GM18526 (cell line): ENCODE results near the gene STXBP1.

Experiments used
- POLR2A ChIP-seq: IDR thresholded peaks from 3 replicates; pipeline ENCODE4 v1.6.1; 2011; ENCODE audit not compliant: insufficient read length; ENCODE audit errors: extremely low read depth

STXBP1 gene

GRCh38 chr9:127634021-127634420 is 21.9 kb downstream of the STXBP1 start:
- no peak for TF ChIP-seq POLR2A

GRCh38 chr9:127634698-127635097 is 22.6 kb downstream of the STXBP1 start:
- TF ChIP-seq POLR2A = no peak

GRCh38 chr9:127635201-127635735 is 23.2 kb downstream of the STXBP1 start:
- no peak for TF ChIP-seq POLR2A

DNA sequence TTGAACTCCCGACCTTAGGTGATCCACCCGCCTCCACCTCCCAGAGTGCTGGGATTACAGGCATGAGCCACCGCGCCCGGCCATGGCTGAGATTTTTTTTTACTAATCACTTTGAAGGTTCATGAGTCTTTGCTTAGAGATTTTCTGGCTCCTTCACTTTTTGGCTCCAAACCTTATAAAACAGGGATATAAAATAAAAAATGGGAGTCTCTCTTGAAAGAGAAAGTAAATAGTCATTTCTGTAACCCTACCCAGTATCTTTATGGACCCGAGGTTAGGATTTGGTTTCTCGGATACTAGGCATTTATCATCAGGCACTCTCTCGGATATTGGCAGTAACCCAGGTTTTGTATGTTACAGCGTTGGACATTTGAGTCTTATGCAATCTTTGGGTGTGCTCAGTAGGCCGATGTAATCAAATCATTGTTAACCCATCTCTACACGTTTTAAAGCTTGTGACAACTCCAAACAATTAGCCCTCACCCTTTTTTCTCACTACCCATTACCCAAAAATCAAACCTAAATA is 25.3 kb downstream of the STXBP1 start:
- TF ChIP-seq POLR2A = no peak

DNA sequence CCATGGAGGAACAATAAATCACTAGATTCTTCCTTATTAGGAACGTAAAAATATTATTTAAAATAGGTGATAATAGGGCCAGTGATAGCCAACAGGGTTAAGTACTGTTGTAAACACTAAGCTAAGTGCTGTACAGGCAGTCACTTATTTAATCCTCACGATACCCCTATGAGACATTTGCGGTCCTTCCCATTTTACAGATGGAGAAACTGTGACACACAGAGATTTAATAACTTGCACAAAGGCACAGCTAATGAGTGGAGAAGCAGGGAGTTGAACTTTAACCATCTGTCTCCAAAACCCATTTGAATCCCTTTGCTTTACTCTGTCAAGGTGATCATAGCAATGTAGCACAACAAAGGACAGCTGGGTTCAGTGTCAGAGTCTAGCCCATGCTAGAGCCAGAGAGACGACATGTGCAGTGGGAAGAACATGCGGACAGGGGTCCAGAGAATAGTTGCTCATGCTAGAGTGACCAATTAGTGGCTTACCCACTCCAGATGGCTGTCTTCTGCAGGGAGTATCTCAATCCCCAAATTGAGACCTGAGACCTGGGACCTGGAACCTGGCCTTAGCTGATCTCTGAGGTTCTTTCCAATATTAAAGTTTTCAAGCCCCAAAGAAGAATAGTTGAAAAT is 28.9 kb downstream of the STXBP1 start:
- TF ChIP-seq POLR2A = no peak

- no peak for TF ChIP-seq POLR2A
Measured at GRCh38 chr9:127642082-127642740, 30.1 kb downstream of the STXBP1 start.

- no peak for TF ChIP-seq POLR2A
Measured at GRCh38 chr9:127644146-127644827, 32.2 kb downstream of the STXBP1 start.

DNA sequence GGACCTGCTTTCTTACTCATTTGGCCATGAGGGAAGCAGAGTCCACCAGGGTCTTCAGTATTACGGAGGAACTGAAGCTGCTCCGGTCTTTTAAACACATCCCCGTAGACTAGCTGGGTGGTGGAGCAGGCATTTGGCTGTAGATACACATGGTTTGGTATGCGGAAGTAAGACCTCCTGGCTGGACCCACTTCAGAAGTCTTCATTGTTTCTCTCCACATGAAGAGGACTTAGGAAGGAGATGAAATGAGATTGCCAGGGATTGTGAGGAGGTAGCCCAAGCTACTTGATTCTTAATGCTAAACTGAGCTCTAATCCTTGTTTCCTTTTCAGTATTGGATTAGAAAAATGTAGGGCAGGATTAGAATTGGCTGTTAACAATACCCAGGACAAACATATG is 32.9 kb downstream of the STXBP1 start:
- no peak for TF ChIP-seq POLR2A

DNA sequence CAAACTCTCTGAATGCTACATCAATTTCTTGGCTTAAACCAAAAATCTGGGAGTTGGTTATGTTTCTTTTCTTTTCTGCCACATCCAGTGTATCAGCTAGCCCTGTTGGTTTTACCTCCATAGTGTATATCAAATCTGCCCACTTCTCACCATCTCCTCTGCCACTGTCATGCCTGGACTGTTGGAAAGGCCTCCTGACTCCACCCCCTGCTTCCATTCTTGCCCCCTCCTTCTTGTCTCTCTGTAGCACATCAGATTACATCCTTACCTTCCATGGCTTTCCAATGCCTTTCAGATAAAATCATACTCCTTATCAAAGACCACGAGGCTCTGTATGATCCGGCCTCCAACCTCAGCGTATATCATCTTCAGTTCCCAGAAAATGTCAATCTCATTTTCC is 35.4 kb downstream of the STXBP1 start:
- no peak for TF ChIP-seq POLR2A

- no peak for TF ChIP-seq POLR2A
Measured at GRCh38 chr9:127650518-127650917, 38.4 kb downstream of the STXBP1 start.

DNA sequence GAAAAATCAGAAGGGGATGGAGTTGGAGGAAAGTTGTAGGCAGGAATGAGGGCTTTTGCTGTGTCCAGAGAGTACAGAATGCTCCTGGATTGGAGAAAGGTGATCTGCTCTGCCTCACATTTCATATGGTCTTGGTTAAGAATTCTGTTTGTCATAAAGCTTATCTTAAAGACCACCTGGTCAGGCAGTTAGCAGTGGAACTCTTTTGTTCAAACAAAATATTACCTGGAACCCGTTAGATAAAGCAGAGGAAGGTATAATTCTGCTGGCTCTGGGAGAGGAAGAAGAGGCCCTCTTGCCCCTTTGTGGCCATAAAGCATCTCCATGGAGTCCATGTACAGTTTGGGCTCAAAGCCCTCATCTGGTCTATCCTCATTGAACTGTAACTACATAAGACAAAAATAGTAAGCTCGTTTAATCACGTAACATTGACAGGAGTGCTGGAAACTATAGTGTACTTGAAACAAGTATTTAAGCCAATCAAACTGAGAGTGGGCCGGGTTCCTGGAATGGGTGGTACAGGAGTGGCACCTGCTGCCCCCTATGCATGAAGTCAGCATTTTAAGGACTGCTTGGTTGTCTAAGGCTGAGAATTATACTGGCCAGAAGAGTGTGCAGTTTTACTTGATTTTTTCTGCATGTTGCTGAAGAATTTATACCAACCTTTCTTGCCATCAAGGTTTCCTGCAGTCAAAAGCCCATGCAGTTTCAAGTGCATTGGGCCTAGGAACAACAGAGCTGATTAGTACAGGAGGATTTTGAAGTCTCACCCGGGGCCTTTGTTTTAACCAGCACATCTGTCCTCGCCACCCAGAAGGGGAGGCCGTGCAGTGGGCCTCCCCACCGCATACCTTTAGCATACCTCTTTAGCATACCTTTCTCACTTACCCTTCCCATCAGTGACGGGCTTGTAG is 39.9 kb downstream of the STXBP1 start:
- no peak for TF ChIP-seq POLR2A

GRCh38 chr9:127652733-127653132 is 40.7 kb downstream of the STXBP1 start:
- no peak for TF ChIP-seq POLR2A

- TF ChIP-seq POLR2A = no peak
Measured at GRCh38 chr9:127654619-127655018, 42.5 kb downstream of the STXBP1 start.

DNA sequence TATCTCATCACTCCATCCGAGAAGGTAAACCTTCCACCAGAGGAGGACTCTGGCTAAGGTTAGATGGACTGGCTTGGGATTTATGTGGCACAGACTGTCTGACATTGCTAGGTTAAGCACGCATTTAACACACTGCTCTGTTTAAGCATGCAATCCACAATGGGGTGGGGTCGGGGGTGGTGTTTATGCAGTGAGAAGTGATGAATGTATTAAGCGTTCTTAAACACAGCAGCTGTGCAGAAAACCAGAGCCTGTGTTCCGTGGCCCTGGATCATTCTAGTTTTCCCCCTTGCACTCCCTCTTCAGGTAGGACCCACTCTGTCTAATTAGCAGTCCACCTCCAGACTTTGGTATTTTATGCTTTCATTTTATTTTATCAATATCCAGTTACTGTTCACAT is 46.4 kb downstream of the STXBP1 start:
- TF ChIP-seq POLR2A = no peak
